ENCODE data around the gene RBCK1.

Gene RBCK1

GRCh38 chr20:462199-462991 lies 54.3 kb downstream of the RBCK1 start, which contains the start of gene TBC1D20:
TSS of gene TBC1D20 (minus strand) at chr20:462533. CDS start at chr20:462405, 128 bp downstream.
- H3K27ac ChIP-seq = peak within 1 kb of the TSS; percentile 91 to 92
- TF ChIP-seq CTCF (IDR thresholded peaks at IDR 0.05) = no peak
- H3K4me1 ChIP-seq = peaks cover 0 to 39% (median 17%) of the 10 kb centered on the region in 4 donors
- intact Hi-C loops (cut with DNase I; ENCODE audit: low total_unique reads) = loop anchor here (5.0 kb wide), 1 partner anchor 55 kb away; the partner anchor contains the start of gene RBCK1
- no peaks in the 10 kb centered on the region for H3K9me3 ChIP-seq
- no peaks in the 10 kb centered on the region for H3K36me3 ChIP-seq
- peaks cover 0 to under 1% of the 10 kb centered on the region in 2 donors for H3K27me3 ChIP-seq
- peak within 1 kb of the TSS; percentile 83 to 84 for H3K4me3 ChIP-seq
- peak; percentile 80 to 91 for DNase-seq

- Histone ChIP-seq H3K9me3 (no peaks in the 10 kb centered on the region), H3K27me3 (peaks cover 0 to 29% of the 10 kb centered on the region in 2 donors), H3K27ac (no peak overlapping the region), H3K36me3 (no peaks in the 10 kb centered on the region), H3K4me1 (peaks cover 0 to 4% (median 0%) of the 10 kb centered on the region in 4 donors), H3K4me3 (no peak overlapping the region)
- no peak for DNase-seq
- no peak for TF ChIP-seq CTCF (IDR thresholded peaks at IDR 0.05)
- intact Hi-C loops (cut with DNase I; ENCODE audit: low total_unique reads) = no loop called here
These were observed 59.7 kb downstream of the RBCK1 start for GRCh38 chr20:467755-468154.

GRCh38 chr20:469746-470490 lies 61.8 kb downstream of the RBCK1 start:
- Histone ChIP-seq H3K36me3 (no peaks in the 10 kb centered on the region), H3K9me3 (no peaks in the 10 kb centered on the region), H3K4me1 (no peaks in the 10 kb centered on the region), H3K27ac (no peak overlapping the region), H3K27me3 (peaks cover 0 to 29% of the 10 kb centered on the region in 2 donors), H3K4me3 (no peak overlapping the region)
- intact Hi-C loops (cut with DNase I; ENCODE audit: low total_unique reads) = no loop called here
- no peak for TF ChIP-seq CTCF (IDR thresholded peaks at IDR 0.05)
- no peak for DNase-seq

- no peak for TF ChIP-seq CTCF (IDR thresholded peaks at IDR 0.05)
- intact Hi-C loops (cut with DNase I; ENCODE audit: low total_unique reads) = no loop called here
- Histone ChIP-seq H3K4me1 (no peaks in the 10 kb centered on the region), H3K4me3 (no peak overlapping the region), H3K9me3 (no peaks in the 10 kb centered on the region), H3K27ac (no peak overlapping the region), H3K27me3 (peaks cover 0 to 29% of the 10 kb centered on the region in 2 donors), H3K36me3 (peaks cover 0 to 3% (median 0%) of the 10 kb centered on the region in 3 donors)
- DNase-seq = no peak
These were observed 64.2 kb downstream of the RBCK1 start for GRCh38 chr20:472137-472846.

- H3K36me3 ChIP-seq = peaks cover 0 to 6% (median 1%) of the 10 kb centered on the region in 3 donors
- H3K27ac ChIP-seq = no peak overlapping the region
- intact Hi-C loops (cut with DNase I; ENCODE audit: low total_unique reads) = no loop called here
- H3K9me3 ChIP-seq = no peaks in the 10 kb centered on the region
- H3K4me3 ChIP-seq = no peak overlapping the region
- no peak for TF ChIP-seq CTCF (IDR thresholded peaks at IDR 0.05)
- no peaks in the 10 kb centered on the region for H3K4me1 ChIP-seq
- peaks cover 0 to 23% of the 10 kb centered on the region in 2 donors for H3K27me3 ChIP-seq
- no peak for DNase-seq
These were observed 64.8 kb downstream of the RBCK1 start for GRCh38 chr20:472889-473292.
